MCF 10A (cell line): ENCODE data around the gene RASGEF1C. TPM values are rescaled to one million over a fixed set of nuclear protein-coding genes. Genes with fewer than 3 reads are reported as not detected.

Source experiments
- BruUV-seq: library from RNA; stranded (reverse); fragments of 400-500 nt; replicated peaks from 2 replicates; lab custom pipeline; 2021; lab: Mats Ljungman, UMichigan
- CTCF ChIA-PET: fragments of 300-600 bp; sonication (Branson Sonifier 250); formaldehyde crosslinking; extraction: SDS; loops from one replicate; lab custom pipeline; 2021; ENCODE audit warnings: antibody characterized with exemption, inconsistent platforms; lab: Yijun Ruan, JAX
- POLR2A ChIA-PET: fragments of 300-600, 350-650 bp; sonication (Branson Sonifier 250); formaldehyde crosslinking; extraction: SDS; loops from one replicate; lab custom pipeline; 2020; ENCODE audit warnings: antibody characterized with exemption, inconsistent platforms; lab: Yijun Ruan, JAX
- DNase-seq: peaks from one replicate; pipeline ENCODE4 v3.0.0-alpha.2; 2018; ENCODE audit not compliant: unreplicated experiment
- H3K27ac Mint-ChIP-seq: one replicate; pipeline ENCODE4 v1.8.0; 2022; ENCODE audit warnings: mild to moderate bottlenecking, low read depth, mixed read lengths; ENCODE audit not compliant: unreplicated experiment
- H3K27me3 Mint-ChIP-seq: one replicate; pipeline ENCODE4 v1.8.0; 2022; ENCODE audit warnings: mixed read lengths; ENCODE audit not compliant: insufficient read depth, unreplicated experiment
- H3K36me3 Mint-ChIP-seq: one replicate; pipeline ENCODE4 v1.8.0; 2022; ENCODE audit warnings: mild to moderate bottlenecking, moderate library complexity, mixed read lengths; ENCODE audit not compliant: insufficient read depth, unreplicated experiment
- H3K4me1 Mint-ChIP-seq: one replicate; pipeline ENCODE4 v1.8.0; 2022; ENCODE audit warnings: mixed read lengths; ENCODE audit not compliant: insufficient read depth, unreplicated experiment
- H3K4me3 Mint-ChIP-seq: one replicate; pipeline ENCODE4 v1.8.0; 2022; ENCODE audit warnings: mild to moderate bottlenecking, moderate library complexity, mixed read lengths; ENCODE audit not compliant: unreplicated experiment
- H3K9me3 Mint-ChIP-seq: one replicate; pipeline ENCODE4 v1.8.0; 2022; ENCODE audit warnings: mixed read lengths; ENCODE audit not compliant: unreplicated experiment
- CTCF ChIP-seq: fragments of 200-600 bp; IDR thresholded peaks from one replicate; pipeline ENCODE4 v1.8.0; 2022; ENCODE audit warnings: antibody characterized with exemption, mild to moderate bottlenecking; ENCODE audit not compliant: unreplicated experiment
- intact Hi-C: fragments of 100-400 bp; cut with micrococcal nuclease; formaldehyde crosslinking; loops from 2 replicates; pipeline ENCODE4 v1.14.1; 2022
- total RNA-seq: library from RNA; stranded (reverse); gene quantifications from 2 replicates; pipeline ENCODE4 v1.2.3, GENCODE V29; 2022

Gene RASGEF1C
- total RNA-seq, 1 experiment from 2014 or later, result not detected

GRCh38 chr5:180222056-180222455 is 13.0 kb upstream of the RASGEF1C start:
- no peak for DNase-seq
- no peaks in the 10 kb centered on the region for H3K27me3 Mint-ChIP-seq
- no peak overlapping the region for H3K27ac Mint-ChIP-seq
- H3K36me3 Mint-ChIP-seq, result no peaks in the 10 kb centered on the region
- BruUV-seq, result no TSS peak
- intact Hi-C loops, result no loop called here
- no peak overlapping the region for H3K4me3 Mint-ChIP-seq
- TF ChIP-seq CTCF, result no peak
- ChIA-PET POLR2A (no interaction called here), CTCF (interaction anchor here (0.5 to 1.0 kb wide), 5 partner anchors 8 to 1342 kb away, joined by 3 to 4 read pairs (median 3); no protein-coding TSS in a partner anchor)
- H3K9me3 Mint-ChIP-seq, result peaks cover 35% of the 10 kb centered on the region
- H3K4me1 Mint-ChIP-seq, result no peaks in the 10 kb centered on the region

GRCh38 chr5:180217797-180218196 is 8.8 kb upstream of the RASGEF1C start:
- no TSS peak for BruUV-seq
- Mint-ChIP-seq H3K36me3 (no peaks in the 10 kb centered on the region), H3K4me1 (peaks cover 2% of the 10 kb centered on the region), H3K27me3 (no peaks in the 10 kb centered on the region), H3K9me3 (peaks cover 9% of the 10 kb centered on the region), H3K27ac (no peak overlapping the region), H3K4me3 (no peak overlapping the region)
- intact Hi-C loops, result no loop called here
- POLR2A ChIA-PET, result no interaction called here
- DNase-seq, result no peak
- no peak for TF ChIP-seq CTCF
- CTCF ChIA-PET, result no interaction called here

GRCh38 chr5:180216646-180217171 is 7.7 kb upstream of the RASGEF1C start:
- CTCF ChIA-PET, result interaction anchor here (0.7 kb wide), 1 partner anchor 477 kb away, joined by 3 read pairs; no protein-coding TSS in a partner anchor
- intact Hi-C loops, result no loop called here
- POLR2A ChIA-PET, result no interaction called here
- Mint-ChIP-seq H3K27me3 (no peaks in the 10 kb centered on the region), H3K9me3 (no peaks in the 10 kb centered on the region), H3K27ac (no peak overlapping the region), H3K36me3 (no peaks in the 10 kb centered on the region), H3K4me1 (peaks cover 6% of the 10 kb centered on the region), H3K4me3 (no peak overlapping the region)
- BruUV-seq, result no TSS peak
- TF ChIP-seq CTCF, result no peak
- DNase-seq, result no peak

GRCh38 chr5:180215783-180216630 is 7.0 kb upstream of the RASGEF1C start:
- Mint-ChIP-seq H3K4me3 (no peak overlapping the region), H3K27ac (no peak overlapping the region), H3K4me1 (peaks cover 6% of the 10 kb centered on the region), H3K36me3 (no peaks in the 10 kb centered on the region), H3K27me3 (no peaks in the 10 kb centered on the region), H3K9me3 (no peaks in the 10 kb centered on the region)
- TF ChIP-seq CTCF, result no peak
- no TSS peak for BruUV-seq
- DNase-seq, result no peak
- CTCF ChIA-PET, result no interaction called here
- intact Hi-C loops, result no loop called here
- POLR2A ChIA-PET, result no interaction called here
